Tibial artery (tissue), 4 donors: ENCODE results near the gene DOK1.

Experiments used
- DNase-seq, 2 donors: peaks; one replicate each; pipeline ENCODE4 v3.0.0-alpha.2; 2019
- H3K27ac ChIP-seq, 2 donors: fragments of 200-600 bp; sonication (generic) in 1 of 2; 1 replicate in 1 of 2; 2 replicates in 1 of 2; pipeline ENCODE4 v1.5.1; 2018 to 2019; ENCODE audit warnings: mild to moderate bottlenecking in 1 of 2
- H3K27me3 ChIP-seq, 2 donors: fragments of 200-600 bp; sonication (generic) in 1 of 2; one replicate each; pipeline versions ENCODE4 v1.5.1 to v1.6.0; 2016 to 2019
- H3K36me3 ChIP-seq, 3 donors: fragments of 200-600 bp; sonication (generic) in 2 of 3; one replicate each; pipeline ENCODE4 v1.5.1; 2016 to 2019; ENCODE audit warnings: mild to moderate bottlenecking in 2 of 3
- H3K4me1 ChIP-seq, 4 donors: fragments of 200-600 bp; sonication (generic) in 2 of 4; 1 replicate in 3 of 4; 2 replicates in 1 of 4; pipeline ENCODE4 v1.5.1; 2016 to 2019
- H3K4me3 ChIP-seq, 2 donors: fragments of 200-600 bp; sonication (generic) in 1 of 2; 1 replicate in 1 of 2; 2 replicates in 1 of 2; pipeline ENCODE4 v1.5.1; 2018 to 2019; ENCODE audit warnings: mild to moderate bottlenecking in 2 of 2
- H3K9me3 ChIP-seq, 3 donors: fragments of 200-600 bp; sonication (generic) in 1 of 3; one replicate each; pipeline ENCODE4 v1.5.1; 2016 to 2019
- CTCF ChIP-seq, 2 experiments: fragments of 200-600 bp in 1 of 2; fragments of 450-650 bp in 1 of 2; IDR thresholded peaks; one replicate each; pipeline ENCODE4 v1.5.1; 2017 to 2019; ENCODE audit warnings: antibody characterized with exemption in 2 of 2, mild to moderate bottlenecking in 1 of 2, moderate library complexity in 1 of 2
- intact Hi-C: fragments of 100-400 bp; cut with DNase I; formaldehyde crosslinking; loops from one replicate; pipeline ENCODE4 v1.15.0; 2023; ENCODE audit warnings: low total_unique reads

DOK1 gene

GRCh38 chr2:74585406-74586185 lies 31.1 kb downstream of the DOK1 start:
- peak in 1 of 2 donors; percentile 48 for DNase-seq
- Histone ChIP-seq H3K36me3 (no peaks in the 10 kb centered on the region), H3K4me1 (peaks cover 0 to 13% (median 5%) of the 10 kb centered on the region in 4 donors), H3K27me3 (peaks cover 0 to 12% of the 10 kb centered on the region in 2 donors), H3K27ac (no peak overlapping the region), H3K4me3 (no peak overlapping the region), H3K9me3 (no peaks in the 10 kb centered on the region)
- intact Hi-C loops: loop anchor here (5.0 kb wide), 2 partner anchors 33 to 58 kb away; partner anchors contain the start of genes AUP1, DOK1, DQX1 and HTRA2
- TF ChIP-seq CTCF (IDR thresholded peaks at IDR 0.05): no peak

- Histone ChIP-seq H3K27ac (no peak overlapping the region), H3K27me3 (peaks cover 0 to 28% of the 10 kb centered on the region in 2 donors), H3K9me3 (no peaks in the 10 kb centered on the region), H3K36me3 (no peaks in the 10 kb centered on the region), H3K4me3 (no peak overlapping the region), H3K4me1 (peaks cover 0 to 13% (median 5%) of the 10 kb centered on the region in 4 donors)
- peak; percentile 76 to 80 for DNase-seq
- intact Hi-C loops: loop anchor here (1.0 to 5.0 kb wide), 3 partner anchors 35 to 103 kb away; partner anchors contain the start of genes AUP1, DOK1, DQX1 and HTRA2
- TF ChIP-seq CTCF (IDR thresholded peaks at IDR 0.05): peak; percentile 66 to 77
Observed at GRCh38 chr2:74587664-74588277, 33.3 kb downstream of the DOK1 start.

- intact Hi-C loops: loop anchor here (5.0 kb wide), 2 partner anchors 36 to 61 kb away; partner anchors contain the start of genes AUP1, DOK1, DQX1 and HTRA2
- H3K4me1 ChIP-seq: peaks cover 0 to 6% (median 2%) of the 10 kb centered on the region in 4 donors
- peaks cover 3 to 37% of the 10 kb centered on the region in 2 donors for H3K27me3 ChIP-seq
- no peaks in the 10 kb centered on the region for H3K36me3 ChIP-seq
- H3K4me3 ChIP-seq: no peak overlapping the region
- H3K9me3 ChIP-seq: no peaks in the 10 kb centered on the region
- TF ChIP-seq CTCF (IDR thresholded peaks at IDR 0.05): no peak
- H3K27ac ChIP-seq: no peak overlapping the region
- DNase-seq: no peak
Observed at GRCh38 chr2:74588664-74589063, 34.1 kb downstream of the DOK1 start.

GRCh38 chr2:74593826-74594772 lies 39.6 kb downstream of the DOK1 start:
- H3K27me3 ChIP-seq: peaks cover 3 to 60% of the 10 kb centered on the region in 2 donors
- TF ChIP-seq CTCF (IDR thresholded peaks at IDR 0.05): no peak
- no peak overlapping the region for H3K4me3 ChIP-seq
- H3K36me3 ChIP-seq: no peaks in the 10 kb centered on the region
- H3K27ac ChIP-seq: no peak overlapping the region
- no peaks in the 10 kb centered on the region for H3K9me3 ChIP-seq
- DNase-seq: no peak
- H3K4me1 ChIP-seq: no peaks in the 10 kb centered on the region
- intact Hi-C loops: no loop called here

GRCh38 chr2:74596584-74596983 lies 42.1 kb downstream of the DOK1 start:
- no peaks in the 10 kb centered on the region for H3K9me3 ChIP-seq
- H3K4me3 ChIP-seq: no peak overlapping the region
- DNase-seq: no peak
- no peaks in the 10 kb centered on the region for H3K4me1 ChIP-seq
- no peak overlapping the region for H3K27ac ChIP-seq
- intact Hi-C loops: no loop called here
- no peak for TF ChIP-seq CTCF (IDR thresholded peaks at IDR 0.05)
- H3K27me3 ChIP-seq: peaks cover 3 to 46% of the 10 kb centered on the region in 2 donors
- H3K36me3 ChIP-seq: no peaks in the 10 kb centered on the region
